NCI-H146 treated with DMSO at 0.1 percent for 48 hours (cell line): ENCODE results near the gene SH3D19.
"Not testable (repeated sequence)": the region's sequence is repeated elsewhere in the genome, so short reads cannot be mapped to it uniquely, and the experiment has no call there.

Experiments used
- DNase-seq: peaks from one replicate; lab custom pipeline; 2025; ENCODE audit not compliant: unreplicated experiment; lab: John Stamatoyannopoulos, UW

The SH3D19 gene

DNA sequence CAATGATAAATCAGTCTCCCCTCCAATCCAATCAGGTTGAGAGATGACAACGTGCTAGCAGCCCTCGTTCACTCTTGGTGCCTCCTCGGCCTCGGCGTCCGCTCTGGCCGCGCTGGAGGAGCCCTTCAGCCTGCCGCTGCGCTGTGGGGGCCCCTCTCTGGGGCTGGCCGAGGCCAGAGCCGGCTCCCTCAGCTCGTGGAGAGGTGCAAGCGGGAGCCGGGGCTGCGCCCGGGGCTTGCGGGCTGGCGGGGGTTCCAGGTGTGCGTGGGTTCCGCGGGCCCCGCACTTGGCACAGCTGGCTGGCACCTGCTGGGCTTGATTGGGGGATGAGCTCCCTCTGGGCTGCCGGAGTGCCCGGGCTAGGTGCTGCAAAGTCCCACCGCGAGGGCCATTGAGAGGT is 89.4 kb downstream of the SH3D19 start:
- no peak for DNase-seq

DNA sequence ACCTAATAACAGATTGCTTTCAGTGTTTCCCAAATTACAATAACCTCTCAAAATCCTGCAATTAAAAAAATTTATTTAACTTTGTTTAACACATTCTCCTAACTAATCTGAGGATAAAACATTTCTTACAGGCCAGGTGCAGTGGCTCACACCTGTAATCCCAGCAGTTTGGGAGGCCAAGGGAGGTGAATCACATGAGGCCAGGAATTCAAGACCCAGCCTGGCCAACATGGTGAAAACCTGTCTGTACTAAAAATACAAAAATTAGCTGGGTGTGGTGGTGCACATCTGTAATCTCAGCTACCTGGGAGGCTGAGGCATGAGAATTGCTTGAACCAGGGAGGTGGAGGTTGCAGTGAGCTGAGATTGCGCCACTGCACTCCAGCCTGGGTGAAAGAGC is 90.0 kb downstream of the SH3D19 start:
- DNase-seq = not testable (repeated sequence)

DNA sequence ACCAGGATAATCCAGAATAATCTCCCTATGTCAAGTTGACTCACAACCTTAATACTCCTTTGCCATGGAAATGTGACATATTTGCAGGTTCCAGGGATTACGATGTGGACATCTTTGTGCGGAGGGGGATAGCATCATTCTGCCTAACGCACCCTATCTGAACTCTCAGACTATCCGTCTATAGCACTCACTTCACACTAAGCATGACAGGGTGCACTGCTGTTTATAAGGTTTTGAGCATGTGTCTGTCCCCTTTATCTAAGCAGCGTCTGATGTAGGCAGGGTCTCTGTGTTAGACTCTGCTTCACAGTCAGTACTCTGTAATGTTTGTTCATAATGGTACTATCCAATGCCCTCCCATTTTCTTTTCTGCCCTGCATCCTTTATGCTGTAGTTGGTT is 91.8 kb downstream of the SH3D19 start:
- DNase-seq = no peak

DNA sequence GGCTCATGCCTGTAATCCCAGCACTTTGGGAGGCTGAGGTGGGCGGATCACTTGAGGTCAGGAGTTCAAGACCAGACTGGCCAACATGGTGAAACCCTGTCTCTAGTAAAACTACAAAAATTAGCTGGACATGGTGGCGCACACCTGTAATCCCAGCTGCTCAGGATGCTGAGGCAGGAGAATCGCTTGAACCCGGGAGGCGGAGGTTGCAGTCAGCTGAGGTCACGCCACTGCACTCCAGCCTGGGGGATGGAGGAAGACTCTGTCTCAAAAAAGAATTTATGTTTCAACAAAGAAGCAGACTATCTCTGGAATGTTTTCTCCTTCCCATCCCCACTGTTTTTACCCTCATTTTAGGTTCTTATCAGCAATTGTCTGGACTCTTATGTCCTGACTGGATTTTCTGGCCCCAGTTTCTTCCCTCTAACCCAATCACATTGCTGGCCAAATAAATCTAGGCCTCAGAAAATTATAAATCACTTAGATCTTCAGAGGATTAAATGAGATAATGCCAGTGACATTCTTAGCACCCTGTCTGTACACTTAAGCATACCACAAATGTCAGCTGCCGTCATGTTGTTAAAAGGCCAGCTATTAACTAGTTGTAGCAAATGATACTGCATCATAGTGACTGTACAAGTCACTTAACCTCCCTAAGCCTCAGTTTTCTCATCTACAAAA is 93.3 kb downstream of the SH3D19 start:
- DNase-seq = no peak

DNA sequence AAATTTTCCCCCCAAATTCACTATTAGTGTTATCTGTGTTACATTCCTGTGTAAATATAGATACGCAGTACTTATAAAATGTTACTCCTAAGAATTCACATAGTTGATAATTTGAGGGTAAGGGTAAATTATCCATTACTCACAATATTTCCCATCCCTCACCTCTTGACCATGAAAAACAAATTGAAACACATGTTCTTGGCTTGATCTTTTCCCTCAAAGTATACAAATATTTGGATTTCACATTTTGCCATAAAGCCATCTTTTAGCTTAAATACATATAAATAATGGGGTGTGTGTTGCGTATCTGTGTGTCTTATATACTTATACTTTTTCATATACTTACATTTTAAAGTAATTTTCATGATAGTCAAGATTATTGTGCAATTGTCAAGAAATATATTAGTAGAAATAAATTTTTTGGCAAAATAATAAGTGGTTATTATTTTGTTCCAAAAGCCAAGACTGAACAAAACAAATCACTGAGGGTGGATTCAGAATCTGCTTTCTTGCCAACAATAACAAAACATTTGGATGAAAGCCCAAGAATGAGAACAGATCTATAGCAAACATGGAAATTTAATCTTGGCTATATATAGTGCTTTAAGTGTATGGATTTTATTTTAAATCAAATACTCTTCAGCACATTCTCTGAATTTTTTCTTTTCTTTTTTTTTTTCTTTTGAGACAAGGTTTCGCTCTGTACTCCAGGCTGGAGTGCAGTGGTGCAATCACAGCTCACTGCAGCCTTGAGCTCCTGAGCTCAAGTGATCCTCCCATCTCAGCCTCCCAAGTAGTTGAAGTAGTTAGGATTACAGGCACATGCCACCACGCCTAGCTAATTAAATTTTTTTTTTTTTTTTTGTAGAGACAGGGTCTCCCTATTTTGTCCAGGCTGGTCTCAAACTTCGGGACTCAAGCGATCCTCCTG is 97.0 kb downstream of the SH3D19 start:
- DNase-seq = no peak

DNA sequence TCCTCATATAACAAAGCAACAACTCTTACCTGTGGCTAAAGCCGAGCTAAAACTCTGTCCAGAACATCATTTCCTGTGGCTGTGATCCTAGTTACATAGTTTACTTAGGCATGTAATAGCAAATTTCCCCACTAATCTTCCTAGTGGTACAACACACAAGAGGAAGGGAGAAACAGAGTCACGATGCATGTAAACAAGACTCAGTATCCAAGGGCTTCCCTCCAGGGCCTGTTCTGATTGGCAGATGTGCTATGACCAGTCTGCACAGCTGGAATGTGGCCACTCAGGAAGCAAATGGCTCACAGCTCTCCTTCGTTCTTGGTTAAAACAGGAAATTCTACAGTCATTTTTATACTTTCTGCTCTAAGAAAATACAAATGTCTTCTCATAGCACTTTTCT is 97.7 kb downstream of the SH3D19 start:
- no peak for DNase-seq

DNA sequence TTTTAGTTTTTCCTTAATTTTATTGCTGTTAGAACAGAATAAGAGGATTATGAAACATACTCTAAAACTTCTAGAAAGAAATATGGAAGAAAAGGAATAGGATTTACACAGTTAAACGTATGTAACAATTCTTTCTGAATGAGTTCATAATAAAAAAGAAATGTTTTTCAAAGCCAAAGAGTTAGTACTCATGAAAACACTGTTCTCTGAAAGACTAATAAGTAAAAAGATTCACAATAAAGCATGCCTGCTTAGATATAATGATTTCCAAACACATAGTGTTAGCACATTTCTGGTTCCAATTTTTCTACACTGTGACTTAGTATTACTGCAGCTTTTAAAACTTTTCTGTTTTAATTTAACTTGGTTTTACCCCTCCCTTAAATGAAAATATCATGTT is 98.2 kb downstream of the SH3D19 start:
- DNase-seq = no peak

DNA sequence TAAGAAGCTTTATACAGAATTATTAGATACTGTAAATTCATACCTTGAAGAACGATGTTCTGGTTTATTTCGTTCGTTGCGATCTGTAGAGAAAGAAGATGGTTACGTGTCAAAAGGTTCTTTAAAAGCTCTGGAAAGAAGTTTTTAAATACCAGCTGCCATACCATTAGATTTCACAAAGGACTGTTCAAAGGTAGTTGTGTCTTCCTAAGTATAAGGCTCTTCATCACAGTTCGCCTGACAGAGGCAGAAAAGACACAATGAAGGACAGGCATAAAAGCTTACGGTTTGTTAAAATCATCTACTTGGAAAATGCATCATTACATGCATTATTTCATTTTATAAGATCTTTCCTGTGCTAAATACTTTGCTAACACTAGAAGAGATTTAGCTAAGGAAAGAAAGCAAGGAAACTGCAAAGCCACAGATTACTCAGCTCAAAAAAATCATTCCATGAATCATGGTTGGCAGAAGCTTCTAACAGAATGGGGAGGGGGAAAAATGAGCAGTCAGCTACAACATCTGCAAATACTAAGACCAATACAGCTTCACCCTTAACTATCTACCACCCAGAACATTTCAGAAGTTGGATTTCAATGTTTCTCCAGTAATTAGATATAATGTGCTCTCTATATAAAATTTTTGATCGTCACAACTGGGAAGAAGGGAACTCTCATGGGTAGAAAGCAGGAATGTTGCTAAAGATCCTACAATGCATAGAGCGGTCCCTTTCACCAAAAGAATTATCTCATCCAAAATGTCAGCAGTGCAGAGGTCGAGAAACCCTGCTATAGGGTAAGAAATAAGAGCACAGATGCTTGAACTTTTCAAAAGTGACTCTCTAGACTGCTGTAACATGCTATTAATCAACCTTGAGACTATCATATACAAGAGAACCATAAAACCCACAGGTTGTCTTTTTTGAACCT is 99.1 kb downstream of the SH3D19 start:
- no peak for DNase-seq

DNA sequence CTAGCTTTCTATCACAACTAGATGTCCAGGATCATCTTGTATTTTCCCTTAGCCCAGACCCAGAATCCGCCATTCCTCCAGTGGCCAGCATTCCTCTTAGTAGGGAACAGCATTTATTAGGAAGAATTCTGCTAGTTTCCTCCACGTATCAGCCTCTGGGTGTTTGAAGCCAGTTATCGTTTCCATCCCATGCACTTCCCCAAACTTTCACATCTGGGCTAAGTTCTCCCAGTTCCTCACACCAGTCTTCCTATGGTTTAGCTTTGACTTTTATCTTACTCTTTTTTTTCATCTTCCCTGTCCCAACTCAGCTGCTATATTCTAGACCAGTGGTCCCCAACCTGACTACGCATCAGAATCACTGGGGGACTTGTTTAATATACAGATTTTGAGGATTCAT is 101.9 kb downstream of the SH3D19 start:
- DNase-seq = no peak

DNA sequence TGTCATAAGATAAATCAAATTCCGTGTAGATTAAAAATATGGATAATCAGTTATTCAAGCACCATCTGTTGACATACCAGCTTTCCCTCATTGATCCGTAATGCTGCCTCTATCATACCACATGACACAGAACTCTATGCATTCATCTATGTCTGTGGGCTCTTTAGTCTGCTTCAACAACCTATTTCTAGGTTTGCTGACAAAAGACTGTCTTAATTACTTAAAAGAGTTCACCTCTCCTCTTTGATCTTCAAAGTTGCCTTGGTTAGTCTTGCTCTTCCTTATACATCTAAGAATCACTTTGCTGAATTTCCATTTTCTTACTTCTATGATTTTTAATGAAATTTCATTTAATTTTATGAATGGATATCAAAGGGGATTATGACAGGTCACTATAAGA is 105.5 kb downstream of the SH3D19 start:
- no peak for DNase-seq

DNA sequence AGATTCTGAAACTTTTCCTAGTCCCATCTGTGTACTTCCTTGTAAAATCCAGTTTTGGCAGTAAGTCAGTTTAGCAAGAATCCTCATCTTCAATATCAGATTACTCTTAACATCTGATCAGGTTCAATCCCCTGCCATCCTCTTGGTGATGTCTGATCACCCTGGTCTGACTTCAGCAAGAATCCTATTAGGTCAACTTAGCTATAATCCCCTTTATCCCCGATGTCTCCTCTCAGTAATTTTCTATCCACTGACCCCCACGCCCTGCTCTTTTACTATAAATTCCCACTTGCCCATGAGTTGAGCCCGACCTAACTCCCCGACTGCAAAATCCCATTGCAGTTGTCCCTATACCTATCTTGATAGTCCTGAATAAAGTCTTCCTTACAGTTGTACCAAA is 106.3 kb downstream of the SH3D19 start:
- DNase-seq = no peak

DNA sequence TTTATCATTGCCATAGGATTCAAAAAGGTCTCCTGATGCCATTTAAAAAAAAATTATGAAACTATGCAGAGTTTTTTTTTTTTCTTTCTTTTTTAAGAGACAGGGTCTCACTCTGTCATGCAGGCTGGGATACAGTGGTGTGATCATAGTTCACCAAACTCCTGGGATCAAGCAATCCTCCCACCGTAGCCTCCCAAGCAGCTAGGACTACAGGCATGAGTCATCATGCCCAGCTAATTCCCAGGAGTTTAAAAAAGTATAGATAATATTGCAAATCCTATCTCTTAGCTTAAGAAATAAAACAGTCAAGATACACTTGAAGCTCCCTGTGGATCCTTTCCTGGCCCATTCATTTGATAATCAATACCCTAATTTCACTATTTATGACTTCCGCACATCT is 107.1 kb downstream of the SH3D19 start:
- no peak for DNase-seq

DNA sequence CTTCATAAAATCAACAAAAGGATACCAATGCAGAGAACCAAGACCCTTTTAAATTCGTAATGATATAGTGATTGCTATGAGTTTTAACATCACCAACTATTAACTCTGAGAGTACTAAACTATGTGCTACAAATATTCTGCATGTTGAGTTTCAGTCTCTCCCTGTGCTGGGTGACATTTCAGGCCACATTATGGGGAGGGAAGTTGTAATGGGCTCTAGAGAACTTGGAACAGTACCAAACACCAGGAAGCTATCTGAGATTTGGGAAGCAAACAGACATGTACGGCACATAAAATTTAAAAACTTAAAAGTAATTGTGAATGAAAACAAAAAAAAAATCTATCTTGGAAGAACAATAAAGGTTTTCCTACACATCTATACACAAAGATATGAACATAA is 108.1 kb downstream of the SH3D19 start:
- no peak for DNase-seq

DNA sequence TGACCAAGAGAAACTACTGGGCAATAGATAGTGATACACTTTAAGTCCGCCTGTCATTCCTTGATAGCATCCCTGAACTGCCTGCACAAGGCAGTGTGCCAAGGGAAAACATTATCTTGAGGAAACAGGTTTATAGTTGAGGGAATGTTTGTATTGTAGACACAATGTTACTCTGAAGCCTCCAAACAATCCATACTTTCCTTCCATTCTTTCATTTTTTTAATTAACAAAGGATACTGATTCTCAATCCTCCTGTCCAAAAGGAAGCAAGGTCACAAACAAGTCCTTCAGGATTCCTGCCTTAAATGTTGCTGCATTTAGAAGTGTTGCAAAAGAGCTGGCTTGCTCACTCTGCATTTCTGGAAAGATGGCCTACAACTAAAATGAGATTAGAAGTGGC is 110.1 kb downstream of the SH3D19 start:
- no peak for DNase-seq

DNA sequence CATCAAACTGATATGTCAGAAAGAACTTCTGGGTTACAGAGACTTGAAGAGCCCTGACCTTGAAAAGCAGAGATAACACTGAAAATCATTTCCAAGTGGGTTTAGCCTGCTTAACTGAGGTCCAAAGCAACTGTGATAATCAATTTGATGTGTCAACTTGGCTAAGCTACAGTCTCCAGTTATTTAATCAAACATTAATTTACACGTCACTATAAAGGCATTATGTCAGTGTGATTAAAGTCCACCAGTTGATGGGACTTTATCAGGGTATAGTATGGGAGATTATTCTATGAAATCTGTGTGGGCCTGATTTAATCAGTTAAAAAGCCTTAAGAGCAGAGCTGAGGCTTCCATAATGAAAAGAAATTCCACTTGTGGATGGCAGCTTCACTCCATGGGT is 117.5 kb downstream of the SH3D19 start:
- DNase-seq = no peak

DNA sequence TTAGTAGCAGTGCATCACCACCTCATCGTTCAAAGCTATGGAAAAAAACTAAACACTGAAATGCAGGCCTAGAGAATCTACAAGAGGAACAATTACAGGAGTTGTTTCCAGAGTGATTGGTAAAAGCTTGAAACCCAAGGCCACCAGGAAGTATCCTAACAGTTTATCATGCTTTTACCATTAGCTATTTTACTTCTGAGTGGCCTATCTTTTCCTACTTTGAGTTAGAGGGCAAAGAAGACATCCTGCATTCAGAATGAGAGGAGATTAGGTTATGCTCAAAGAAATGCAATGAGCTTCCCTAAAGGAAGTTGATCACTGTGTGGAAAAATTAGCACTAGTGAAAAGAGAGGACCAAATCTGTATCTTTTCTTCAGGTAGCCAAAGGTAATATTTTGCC is 118.2 kb downstream of the SH3D19 start:
- no peak for DNase-seq

DNA sequence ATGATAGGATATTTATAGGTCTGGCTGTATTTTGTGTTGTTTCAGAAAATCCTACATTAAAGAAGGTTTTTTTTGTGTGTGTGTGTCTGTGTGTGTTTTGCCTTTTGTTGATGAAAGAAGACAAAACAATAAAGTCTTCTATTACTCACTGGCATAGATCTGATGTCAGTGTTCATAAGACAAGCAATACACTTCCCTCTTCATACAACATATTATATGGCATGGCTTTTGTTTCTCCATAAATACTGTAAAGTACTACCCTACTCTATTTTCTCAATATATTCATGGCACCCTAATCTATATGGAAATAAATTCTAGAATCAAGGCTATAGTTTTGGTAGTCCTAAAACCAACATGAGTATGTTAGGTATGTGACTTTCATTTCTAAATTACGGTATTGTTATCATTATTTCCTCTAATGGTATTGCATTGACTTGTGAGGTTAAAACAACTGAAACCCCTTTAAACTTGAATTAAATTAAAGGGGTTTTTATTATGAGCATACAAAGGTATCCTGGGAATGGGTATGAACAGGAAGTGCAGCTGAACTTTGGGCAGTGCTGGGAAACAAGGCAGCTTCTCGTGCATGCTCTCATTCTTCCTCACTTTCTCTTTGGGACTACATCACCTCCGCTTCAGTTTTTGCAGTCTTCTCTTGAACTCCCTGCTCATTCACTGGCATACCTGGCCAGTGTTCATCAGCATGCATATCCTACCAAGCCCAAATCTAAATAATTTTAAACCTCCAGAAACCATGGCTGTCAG is 119.0 kb downstream of the SH3D19 start:
- no peak for DNase-seq

DNA sequence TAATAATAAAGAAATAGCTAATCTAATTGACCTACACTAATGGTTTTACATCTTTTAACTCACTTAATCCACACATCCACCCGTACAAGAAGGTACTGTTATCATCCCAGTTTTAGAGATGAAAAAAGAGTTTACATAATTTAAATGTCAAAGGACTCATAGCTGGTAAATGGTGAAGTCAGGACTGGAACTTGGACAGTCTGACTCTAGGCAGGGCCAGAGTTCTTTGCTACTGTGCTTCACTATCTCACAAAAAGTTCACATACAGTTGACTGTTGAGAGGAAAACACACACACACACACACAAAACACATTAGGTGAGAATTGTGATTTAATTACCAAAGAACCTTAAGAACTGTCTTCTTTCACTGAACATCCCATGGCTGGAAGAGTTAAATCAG is 119.7 kb downstream of the SH3D19 start:
- no peak for DNase-seq

DNA sequence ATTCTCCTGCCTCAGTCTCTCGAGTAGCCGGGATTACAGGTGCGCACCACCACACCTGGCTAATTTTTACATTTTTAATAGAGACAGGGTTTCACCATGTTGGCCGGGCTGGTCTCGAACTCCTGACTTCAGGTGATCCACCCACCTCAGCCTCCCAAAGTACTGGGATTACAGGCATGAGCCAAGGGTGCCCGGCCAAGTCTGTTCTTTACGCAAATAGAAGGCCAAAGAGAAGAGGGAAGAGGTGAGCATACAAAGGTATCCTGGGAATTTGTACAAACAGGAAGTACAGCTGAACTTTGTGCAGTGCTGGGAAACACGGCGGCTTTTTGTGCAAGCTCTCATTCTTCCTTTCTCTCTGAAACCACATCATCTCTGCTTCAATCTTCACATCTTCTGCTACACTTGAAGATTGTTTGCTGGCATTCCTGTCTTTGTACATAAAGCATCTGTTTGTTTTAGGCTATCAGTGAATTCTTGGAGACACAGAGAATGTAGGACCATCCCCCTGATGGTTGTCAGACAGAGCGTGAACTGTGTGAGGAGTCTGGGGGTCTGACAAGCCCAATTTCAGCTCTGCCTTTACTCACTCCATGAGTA is 120.4 kb downstream of the SH3D19 start:
- DNase-seq = no peak

DNA sequence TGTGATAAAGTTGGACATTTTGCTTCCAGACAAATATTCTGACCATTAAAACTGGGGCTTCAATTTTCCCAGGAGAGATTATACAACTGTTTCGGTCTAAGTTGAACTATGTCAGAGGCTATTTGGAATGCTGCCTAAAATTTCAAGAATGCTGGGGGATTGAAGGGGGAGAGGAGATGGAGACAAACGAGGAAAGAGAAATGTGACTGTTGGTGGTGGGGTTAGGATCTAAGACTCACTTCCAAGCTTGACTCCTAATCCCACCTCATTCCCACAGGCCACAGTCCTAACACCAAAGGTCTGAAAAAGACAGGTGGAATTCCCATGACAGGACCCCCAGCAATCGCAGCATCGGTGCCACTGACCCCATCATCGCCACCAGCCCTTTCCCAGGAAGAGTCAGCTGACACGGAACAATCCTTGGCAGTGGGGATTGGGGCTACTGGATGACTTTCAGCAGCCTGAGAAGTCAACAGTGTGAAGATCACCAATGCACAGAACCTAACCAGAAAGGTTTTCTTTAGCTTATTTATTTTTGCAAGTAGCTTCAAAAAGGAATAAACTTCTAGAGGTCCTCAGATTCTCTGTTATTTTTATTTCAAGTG is 122.5 kb downstream of the SH3D19 start:
- no peak for DNase-seq
